ENCODE measurements around the gene TRPM2. TPM values are rescaled to one million over a fixed set of nuclear protein-coding genes. Genes with fewer than 3 reads are reported as not detected.

The TRPM2 gene
- total RNA-seq, 2 donors from 2014 or later = 1.6 to 12.5 TPM

DNA sequence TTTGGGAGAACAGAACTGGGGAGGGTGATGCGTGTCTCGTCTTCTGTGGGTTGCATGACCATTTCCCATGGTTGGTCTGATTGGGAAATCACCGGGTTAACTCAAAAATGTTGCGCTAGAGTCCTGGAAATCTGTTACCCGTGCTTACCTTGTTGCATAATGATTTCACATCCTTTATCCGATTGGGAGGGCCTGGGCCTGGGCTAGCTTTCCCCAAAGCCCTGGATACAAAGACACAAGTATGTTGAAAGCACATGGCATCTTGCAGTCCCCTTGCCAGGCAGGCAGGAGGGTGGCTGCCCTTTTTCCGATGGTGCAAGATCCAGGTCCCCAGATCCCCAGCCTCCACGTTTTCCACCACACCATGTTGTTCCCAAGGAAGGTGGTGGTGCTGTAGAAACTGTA is 582 bp downstream of the TRPM2 start:
- no peak for DNase-seq
- 83 to 93% methylated on average over 7 to 8 of the region's 8 CpGs for WGBS, 2 experiments (ENCODE audit: insufficient coverage in 1 of 2, insufficient read length in 1 of 2)
- peaks cover 2% of the 10 kb centered on the region for H3K9me3 ChIP-seq (ENCODE audit: control insufficient read depth, low read length)
- TF ChIP-seq, protein P1, sequence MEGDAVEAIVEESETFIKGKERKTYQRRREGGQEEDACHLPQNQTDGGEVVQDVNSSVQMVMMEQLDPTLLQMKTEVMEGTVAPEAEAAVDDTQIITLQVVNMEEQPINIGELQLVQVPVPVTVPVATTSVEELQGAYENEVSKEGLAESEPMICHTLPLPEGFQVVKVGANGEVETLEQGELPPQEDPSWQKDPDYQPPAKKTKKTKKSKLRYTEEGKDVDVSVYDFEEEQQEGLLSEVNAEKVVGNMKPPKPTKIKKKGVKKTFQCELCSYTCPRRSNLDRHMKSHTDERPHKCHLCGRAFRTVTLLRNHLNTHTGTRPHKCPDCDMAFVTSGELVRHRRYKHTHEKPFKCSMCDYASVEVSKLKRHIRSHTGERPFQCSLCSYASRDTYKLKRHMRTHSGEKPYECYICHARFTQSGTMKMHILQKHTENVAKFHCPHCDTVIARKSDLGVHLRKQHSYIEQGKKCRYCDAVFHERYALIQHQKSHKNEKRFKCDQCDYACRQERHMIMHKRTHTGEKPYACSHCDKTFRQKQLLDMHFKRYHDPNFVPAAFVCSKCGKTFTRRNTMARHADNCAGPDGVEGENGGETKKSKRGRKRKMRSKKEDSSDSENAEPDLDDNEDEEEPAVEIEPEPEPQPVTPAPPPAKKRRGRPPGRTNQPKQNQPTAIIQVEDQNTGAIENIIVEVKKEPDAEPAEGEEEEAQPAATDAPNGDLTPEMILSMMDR (conservative IDR thresholded peaks at IDR 0.05) = no peak
- H3K4me3 ChIP-seq (ENCODE audit: low read length) = no peak overlapping the region
- no peaks in the 10 kb centered on the region for H3K4me1 ChIP-seq (ENCODE audit: control insufficient read depth, insufficient read depth, low read length)
- H3K27ac ChIP-seq (ENCODE audit: low read depth, low read length) = no peak overlapping the region
- no peak overlapping the region for H3K9ac ChIP-seq (ENCODE audit: extremely low read depth, low read length, poor library complexity, severe bottlenecking)
- Mint-ChIP-seq H3K9me3 (peaks cover 9% of the 10 kb centered on the region), H3K4me3 (no peak overlapping the region), H3K36me3 (ENCODE audit: low read depth) (no peaks in the 10 kb centered on the region), H3K27me3 (ENCODE audit: insufficient read depth) (peaks cover 9% of the 10 kb centered on the region), H3K4me1 (peaks cover 7% of the 10 kb centered on the region), H3K27ac (no peak overlapping the region)
- no peaks in the 10 kb centered on the region for H3K36me3 ChIP-seq (ENCODE audit: control insufficient read depth, insufficient read depth, low read length)
- H3K27me3 ChIP-seq (ENCODE audit: control insufficient read depth, insufficient read depth, low read length, poor library complexity, severe bottlenecking) = no peaks in the 10 kb centered on the region

DNA sequence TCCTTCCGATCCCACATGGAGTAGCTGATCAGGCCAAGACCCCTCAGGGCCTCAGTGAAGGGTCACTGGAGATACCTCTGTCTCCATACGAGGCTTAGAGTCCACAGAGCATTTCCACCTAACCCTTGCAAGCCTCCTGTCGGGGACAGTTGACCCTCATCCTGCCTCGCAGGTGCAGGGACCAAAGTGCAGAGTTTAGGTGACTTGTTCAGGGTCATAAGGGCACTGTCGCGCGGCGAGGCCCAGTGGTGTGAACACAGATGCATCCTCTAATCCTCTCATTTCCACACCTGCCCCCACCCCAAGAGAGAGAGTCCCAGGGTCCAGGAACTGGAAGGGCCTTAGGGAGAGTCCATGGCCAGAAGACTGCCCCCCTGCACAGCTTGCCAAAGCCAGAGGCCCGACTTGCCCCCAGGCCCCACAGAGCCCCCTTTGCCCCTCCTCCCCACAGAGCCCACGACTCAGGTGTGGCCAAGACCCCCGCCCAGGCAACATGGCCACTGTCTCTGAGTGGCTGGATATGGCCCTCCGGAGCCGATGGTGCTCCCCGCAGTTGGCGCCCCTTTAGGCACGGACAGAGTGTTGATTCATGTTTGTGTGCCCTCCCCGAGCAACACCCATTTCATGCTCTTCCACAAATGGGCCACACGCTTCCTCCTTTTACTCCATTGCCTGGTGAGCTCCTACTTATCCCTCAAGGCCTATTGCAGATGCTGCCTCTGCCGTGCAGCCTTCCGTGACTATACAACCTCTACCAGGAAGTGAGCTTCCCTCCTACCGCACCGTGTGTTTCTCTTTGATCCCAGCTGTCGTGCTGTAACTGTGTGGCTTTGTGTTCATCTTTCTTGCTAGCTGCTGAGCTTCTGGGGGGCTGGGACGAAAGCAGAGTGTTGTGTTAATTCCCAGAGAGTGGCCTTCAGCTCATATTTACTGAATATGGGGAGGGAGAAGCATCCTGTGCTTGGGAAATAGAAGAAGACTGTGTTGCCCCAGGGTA is 1.7 kb downstream of the TRPM2 start:
- DNase-seq = no peak
- peaks cover 7% of the 10 kb centered on the region for H3K9me3 ChIP-seq (ENCODE audit: control insufficient read depth, low read length)
- 91 to 92% methylated on average over 17 to 24 of the region's 24 CpGs for WGBS, 2 experiments (ENCODE audit: insufficient coverage in 1 of 2, insufficient read length in 1 of 2)
- no peaks in the 10 kb centered on the region for H3K36me3 ChIP-seq (ENCODE audit: control insufficient read depth, insufficient read depth, low read length)
- no peak overlapping the region for H3K4me3 ChIP-seq (ENCODE audit: low read length)
- no peaks in the 10 kb centered on the region for H3K27me3 ChIP-seq (ENCODE audit: control insufficient read depth, insufficient read depth, low read length, poor library complexity, severe bottlenecking)
- H3K4me3 Mint-ChIP-seq = no peak overlapping the region
- H3K9ac ChIP-seq (ENCODE audit: extremely low read depth, low read length, poor library complexity, severe bottlenecking) = no peak overlapping the region
- H3K27me3 Mint-ChIP-seq (ENCODE audit: insufficient read depth) = peaks cover 9% of the 10 kb centered on the region
- H3K4me1 ChIP-seq (ENCODE audit: control insufficient read depth, insufficient read depth, low read length) = no peaks in the 10 kb centered on the region
- H3K27ac ChIP-seq (ENCODE audit: low read depth, low read length) = no peak overlapping the region
- TF ChIP-seq, protein P1 (conservative IDR thresholded peaks at IDR 0.05) = no peak
- peaks cover 7% of the 10 kb centered on the region for H3K4me1 Mint-ChIP-seq
- no peaks in the 10 kb centered on the region for H3K36me3 Mint-ChIP-seq (ENCODE audit: low read depth)
- H3K9me3 Mint-ChIP-seq = peaks cover 12% of the 10 kb centered on the region
- H3K27ac Mint-ChIP-seq = no peak overlapping the region

DNA sequence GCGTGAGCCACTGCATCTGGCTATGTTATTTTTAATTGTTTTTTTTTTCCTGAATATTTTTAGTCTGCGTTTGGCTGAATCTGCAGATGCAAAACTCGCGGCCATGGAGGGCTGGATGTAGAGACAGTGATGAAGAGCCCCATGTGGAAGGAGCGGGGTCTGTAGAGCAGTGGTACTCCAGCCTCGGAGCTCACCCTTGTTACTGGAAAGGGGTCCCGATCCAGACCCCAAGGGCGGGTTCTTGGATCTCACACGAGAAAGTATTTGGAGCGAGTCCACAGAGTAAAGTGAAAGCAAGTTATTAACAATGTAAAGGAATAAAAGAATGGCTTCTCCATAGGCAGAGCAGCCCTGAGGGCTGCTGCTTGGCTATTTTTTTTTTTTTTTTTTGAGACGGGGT is 2.7 kb downstream of the TRPM2 start:
- H3K27ac ChIP-seq (ENCODE audit: low read depth, low read length) = no peak overlapping the region
- peaks cover 12% of the 10 kb centered on the region for H3K9me3 Mint-ChIP-seq

More for the DNA sequence above, 2.7 kb downstream of the TRPM2 start:
- Histone ChIP-seq H3K9ac (ENCODE audit: extremely low read depth, low read length, poor library complexity, severe bottlenecking) (no peak overlapping the region), H3K4me1 (ENCODE audit: control insufficient read depth, insufficient read depth, low read length) (no peaks in the 10 kb centered on the region), H3K9me3 (ENCODE audit: control insufficient read depth, low read length) (peaks cover 7% of the 10 kb centered on the region), H3K36me3 (ENCODE audit: control insufficient read depth, insufficient read depth, low read length) (no peaks in the 10 kb centered on the region), H3K4me3 (ENCODE audit: low read length) (no peak overlapping the region), H3K27me3 (ENCODE audit: control insufficient read depth, insufficient read depth, low read length, poor library complexity, severe bottlenecking) (no peaks in the 10 kb centered on the region)
- no peaks in the 10 kb centered on the region for H3K36me3 Mint-ChIP-seq (ENCODE audit: low read depth)
- H3K4me3 Mint-ChIP-seq = no peak overlapping the region
- TF ChIP-seq, protein P1 (conservative IDR thresholded peaks at IDR 0.05) = no peak
- WGBS, 2 experiments (ENCODE audit: insufficient coverage in 1 of 2, insufficient read length in 1 of 2) = 97 to 98% methylated on average over 6 to 11 of the region's 11 CpGs
- no peak for DNase-seq
- H3K27me3 Mint-ChIP-seq (ENCODE audit: insufficient read depth) = peaks cover 9% of the 10 kb centered on the region
- peaks cover 7% of the 10 kb centered on the region for H3K4me1 Mint-ChIP-seq
- no peak overlapping the region for H3K27ac Mint-ChIP-seq

Data from endodermal cell (in vitro differentiated cells).